ENCODE data around the gene C1D.
"Not testable (repeated sequence)": the region's sequence is repeated elsewhere in the genome, so short reads cannot be mapped to it uniquely, and the experiment has no call there.

The C1D gene, protein sequence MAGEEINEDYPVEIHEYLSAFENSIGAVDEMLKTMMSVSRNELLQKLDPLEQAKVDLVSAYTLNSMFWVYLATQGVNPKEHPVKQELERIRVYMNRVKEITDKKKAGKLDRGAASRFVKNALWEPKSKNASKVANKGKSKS

DNA sequence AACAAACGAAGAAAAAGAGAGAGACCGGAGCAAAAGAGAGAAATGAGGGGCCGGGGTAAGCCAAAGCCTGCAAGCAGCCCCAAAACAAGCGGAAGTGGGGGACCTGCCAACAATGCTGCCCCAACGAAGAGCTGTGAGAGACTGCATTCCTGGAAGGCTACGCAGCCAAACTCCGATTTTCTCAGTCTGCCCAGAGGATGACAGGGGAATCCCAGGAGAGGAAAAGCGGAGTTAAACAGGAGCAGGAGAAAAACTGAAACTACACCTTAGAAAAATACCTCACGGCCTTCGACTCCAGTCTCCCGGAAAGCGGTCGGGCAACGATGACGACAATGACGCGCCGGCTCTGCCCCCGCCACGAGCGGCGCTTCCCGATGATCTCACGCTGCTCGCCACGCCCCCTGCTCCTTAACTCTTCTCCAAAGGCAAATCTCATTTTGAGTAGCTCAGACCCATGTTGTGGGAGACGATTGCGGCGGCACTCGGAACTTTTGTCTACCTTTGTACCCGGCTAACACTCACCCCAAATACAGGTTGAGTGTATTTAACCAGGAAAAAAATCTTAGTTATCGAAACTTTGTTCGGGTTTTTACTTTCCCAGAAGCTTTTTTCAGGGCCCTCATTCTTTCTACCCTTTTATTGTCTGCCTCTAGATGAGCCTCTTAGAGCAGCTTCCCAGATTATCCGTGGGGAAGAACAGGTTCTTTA lies at the start of gene C1D:
Gene C1D, minus strand, starts transcription at position 325 of the 708 bp plus-strand sequence. CDS start 15,694 bp downstream, outside the sequence.
- DNase-seq = peak; percentile 92

DNA sequence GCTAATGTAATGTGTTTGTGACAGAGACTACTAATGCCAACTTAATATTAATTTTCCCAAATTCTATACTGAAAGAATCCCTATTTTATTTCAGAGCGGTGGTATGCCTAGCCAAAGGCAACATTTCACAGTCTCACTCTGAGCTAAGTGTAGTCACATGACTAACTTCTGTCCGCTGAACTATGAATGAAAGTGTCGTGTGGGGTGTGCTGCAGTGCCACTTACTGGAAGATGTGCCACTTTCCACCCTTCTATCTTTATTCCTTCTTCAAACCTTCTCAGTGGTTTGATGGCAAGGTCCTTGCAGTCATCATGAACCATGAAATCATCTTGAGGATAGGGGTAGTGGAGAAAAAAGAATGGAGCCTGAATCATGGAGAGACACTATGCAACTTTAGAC lies 47.3 kb upstream of the C1D start:
- DNase-seq = no peak

DNA sequence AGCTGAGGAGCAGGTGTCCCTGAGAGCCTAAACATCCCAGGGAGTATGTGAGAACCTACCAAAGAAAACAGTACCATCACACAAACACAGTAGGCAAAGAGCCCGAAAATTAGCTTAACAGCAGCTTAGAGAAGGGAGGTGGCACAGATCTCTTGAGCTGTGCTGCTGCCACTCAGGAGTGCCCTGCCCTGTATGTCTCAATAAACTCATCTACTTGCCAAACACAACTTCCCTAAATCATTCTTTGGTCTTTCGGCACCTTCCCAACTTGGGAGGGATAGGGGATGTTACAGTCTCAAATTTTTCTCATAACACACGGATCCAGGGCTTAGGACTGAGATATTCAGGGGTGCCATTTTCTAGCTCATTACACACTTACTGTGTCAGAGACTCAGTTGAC lies 45.3 kb upstream of the C1D start:
- DNase-seq = no peak

DNA sequence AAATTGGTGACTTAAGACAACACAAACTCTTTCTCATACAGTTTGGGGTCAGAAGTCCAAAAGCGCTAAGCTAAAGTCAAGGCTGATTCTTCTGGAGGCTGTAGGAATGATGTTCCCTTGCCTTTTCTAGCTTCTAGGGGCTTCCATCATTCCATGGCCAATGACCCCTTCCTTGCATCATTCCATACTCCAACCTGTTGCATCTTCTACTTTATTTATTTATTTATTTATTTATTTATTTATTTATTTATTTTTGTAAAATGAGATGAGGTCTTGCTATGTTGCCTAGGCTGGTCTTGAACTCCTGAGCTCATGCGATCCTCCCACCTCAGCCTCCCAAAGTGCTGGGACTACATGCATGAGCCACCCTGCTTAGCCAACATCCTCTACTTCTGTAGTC lies 44.7 kb upstream of the C1D start:
- no peak for DNase-seq

DNA sequence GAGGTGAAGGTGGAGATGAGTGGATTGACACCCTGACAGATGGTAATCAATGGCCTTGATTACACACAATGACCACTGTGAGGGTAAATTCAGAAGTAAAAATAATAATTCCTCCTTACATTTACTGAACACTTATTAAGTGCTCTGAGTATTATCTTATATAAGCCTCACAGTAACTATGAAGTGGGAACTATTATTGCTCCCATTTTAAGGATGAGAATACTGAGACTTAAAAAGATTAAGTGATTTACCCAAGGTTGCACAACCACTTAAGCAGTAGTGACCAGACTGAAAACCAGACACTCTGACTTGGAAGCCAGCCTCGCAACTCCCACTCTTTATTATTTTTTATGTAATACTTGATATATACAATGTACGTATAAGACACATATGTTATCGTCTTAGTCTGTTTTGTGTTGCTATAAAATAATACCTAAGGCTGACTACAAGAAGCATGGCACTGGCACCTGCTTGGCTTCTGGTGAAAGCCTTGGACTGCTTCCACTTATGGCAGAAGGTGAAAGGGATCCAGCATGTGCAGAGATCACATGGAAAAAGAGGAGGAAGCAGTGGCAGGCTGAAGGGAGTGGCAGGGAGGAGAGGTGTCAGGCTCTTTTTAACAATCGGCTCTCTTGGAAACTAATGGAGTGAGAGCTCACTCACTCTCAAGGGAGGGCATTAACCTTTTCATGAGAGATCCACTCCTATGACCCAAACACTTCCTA lies 41.5 kb upstream of the C1D start:
- no peak for DNase-seq

DNA sequence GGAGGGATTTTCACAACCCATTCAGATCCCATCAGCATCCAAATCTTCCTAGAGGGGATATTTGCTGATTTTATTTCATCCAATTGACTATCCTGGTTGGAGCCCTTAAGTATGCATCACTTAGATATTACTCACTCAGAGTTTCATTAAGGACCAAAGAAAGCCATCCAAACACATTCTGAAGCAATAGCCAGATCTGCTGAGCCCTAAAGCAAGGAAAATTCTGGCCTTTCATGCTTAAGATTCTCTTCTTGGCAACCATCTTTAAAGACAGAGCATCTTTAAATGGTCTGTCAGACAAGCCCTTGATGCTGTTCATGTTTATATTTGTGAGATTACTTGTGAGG lies 40.9 kb upstream of the C1D start:
- peak; percentile 22 for DNase-seq

DNA sequence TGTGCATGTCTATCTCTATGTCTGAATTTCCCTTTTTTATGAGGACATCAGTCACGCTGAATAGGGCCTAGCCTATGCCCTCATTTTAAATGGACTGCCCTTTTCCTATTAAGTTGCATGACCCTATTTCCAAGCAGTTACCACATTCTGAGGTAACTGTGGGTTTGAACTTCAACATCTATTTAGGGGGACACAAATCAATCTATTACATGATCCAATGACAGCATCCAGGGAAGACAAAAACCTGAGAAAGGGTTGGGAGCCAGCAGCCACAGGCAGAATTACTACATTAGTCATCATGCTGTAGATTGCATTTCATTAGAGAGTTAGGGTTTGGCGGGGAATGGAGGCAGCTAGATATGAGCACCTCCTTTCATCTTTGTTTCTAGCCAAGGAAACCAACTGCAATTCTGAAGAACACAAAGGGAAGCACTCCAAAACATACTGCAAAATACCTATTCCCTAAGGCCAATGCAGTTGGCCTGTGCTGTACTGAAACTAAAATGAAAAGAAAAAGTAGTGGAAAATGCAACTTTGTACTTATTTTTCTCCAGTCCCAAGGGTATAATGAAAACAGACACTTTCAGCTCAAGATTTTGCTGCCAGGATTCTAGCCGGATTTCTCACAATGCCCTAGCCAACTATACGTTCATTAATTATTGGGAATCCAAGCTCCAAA lies 40.4 kb upstream of the C1D start:
- DNase-seq = peak; percentile 46

DNA sequence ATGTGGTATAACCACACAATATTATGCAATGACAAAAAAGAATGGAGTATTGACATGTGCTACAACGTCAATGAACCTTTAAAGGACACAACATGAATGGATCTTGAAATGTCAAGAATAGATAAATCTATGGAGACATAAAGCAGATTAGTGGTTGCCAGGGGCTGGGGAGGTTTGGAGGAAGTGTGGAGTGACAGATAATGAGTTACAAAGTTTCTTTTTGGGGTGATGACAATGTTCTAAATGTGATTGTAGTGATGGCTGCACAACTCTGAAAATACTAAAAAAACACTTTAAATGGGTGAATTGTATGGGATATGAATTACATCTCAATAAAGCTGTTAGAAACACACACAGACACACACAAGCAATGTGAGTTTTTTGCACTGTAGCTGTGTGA lies 37.4 kb upstream of the C1D start:
- DNase-seq = no peak

DNA sequence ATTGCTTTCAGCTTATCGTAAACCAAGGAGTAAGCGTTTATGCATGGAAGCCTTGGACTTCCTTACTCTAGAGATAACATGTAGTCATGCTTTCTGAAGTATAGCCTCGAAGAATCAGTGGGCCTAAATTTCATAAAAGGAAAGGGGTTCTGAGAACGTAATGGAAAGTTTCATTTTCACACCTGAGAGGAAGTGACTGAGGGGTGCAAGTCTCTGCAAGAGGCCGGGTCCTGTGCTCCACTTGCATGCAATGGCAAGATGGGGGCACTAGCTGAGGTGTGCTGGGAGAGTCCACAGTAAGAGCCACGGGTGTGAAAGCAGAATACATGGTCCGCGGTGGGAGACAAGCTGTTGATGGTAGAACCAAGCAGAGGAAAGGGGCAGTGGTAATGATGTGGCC lies 36.5 kb upstream of the C1D start:
- no peak for DNase-seq

DNA sequence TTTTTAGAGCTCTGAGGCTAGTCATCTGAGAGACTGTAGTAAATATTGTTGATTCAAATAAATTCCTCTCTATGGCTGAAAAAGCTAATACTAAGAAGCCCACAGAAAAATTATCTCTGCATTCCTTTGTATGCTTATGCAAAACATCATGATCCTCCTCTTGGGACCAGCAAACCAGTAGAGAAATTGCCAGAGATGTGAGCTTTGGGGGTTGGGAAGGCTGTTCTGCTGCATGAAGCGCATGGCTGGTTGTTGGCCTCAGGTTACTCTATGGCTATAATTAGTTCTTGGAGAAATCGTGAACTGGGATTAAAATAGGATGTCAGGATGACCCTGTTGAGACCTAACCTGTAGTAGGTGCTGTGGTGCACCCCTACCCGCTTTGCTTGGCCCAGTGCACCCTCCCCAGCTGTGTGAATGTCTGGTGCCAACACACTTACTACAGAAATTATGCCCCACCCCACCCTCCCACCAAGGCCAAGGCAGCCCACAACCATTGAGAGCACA lies 35.5 kb upstream of the C1D start:
- DNase-seq = no peak

DNA sequence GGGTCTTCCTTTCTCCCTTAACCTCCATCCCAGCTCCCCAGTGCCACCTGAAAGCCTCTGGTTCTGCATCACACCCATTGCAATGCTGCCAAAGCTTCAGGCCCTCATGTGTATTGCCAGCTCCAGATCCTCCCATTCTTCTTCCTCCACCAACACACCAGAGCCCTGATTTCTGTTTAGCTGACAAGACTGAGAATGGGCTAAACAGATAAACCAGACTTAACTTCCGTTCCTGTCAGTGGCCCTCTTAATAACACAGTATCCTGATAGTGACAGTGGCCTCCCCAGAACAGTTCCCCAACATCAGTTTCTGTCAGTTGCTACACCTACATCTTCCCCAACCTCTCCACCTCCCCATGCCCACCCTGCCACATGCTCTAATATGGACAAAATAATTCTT lies 31.3 kb upstream of the C1D start:
- no peak for DNase-seq

DNA sequence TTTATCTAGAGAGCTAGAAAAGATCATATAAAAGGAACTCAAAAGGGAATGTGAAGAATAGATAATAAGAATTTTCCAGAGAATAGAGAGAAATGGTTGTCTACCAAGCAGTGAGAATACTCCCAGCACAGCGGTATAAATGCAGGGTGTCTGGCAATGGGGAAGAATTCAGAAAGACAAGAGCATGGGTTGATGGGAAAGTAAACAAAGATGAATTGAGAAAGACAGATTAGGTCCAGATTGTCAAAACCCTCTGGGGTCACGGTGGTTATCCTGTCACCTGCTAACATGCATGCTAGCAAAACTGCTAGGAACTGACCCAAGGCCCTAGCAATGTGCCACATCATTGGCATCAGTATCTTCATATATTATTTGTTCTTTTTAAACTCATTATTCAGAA lies 30.8 kb upstream of the C1D start:
- no peak for DNase-seq

DNA sequence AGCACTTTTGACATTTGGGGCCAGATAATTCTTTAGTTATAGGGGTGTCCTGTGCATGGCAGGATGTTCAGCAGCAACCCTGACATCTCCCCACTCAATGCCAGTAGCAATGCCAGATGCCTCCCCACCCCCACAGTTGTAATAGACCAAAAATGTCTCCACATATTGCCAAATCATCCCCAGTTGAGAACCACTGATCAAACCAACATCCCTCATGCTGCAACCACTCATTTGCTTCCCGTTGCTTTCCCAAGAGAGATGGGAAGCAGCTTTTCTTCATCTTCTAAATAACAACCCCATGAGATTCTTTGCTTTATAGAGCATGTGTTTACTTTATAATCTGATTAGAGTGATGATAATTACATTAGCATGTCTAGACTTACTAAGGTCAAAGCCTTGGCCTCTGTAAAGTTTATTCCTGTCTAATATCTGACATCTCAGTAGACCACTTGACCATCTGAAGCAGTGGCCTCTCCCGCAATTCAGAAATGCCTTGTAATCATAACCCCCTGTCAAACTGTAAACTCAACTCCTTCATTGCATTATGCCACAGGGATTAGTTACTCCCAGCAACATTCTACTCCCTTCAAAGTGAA lies 28.7 kb upstream of the C1D start:
- DNase-seq = no peak

DNA sequence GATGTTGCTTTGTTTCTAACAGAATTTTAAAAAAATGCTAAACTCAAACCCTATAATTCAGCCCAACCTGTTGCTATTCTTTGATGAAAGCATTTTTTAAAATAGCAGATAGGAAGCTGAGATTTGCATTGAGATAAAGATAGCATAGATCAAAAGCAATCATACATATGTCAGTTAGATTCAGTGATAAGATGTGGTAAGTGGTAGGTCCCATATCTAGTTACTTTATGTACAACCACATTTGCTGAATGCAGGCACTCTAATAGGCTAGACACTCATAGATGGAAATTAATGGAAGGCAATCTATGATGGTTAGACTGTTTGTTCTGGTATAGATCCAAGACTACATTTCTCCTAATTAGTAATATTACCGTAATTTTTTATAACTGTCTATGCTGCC lies 27.2 kb upstream of the C1D start:
- DNase-seq = no peak

DNA sequence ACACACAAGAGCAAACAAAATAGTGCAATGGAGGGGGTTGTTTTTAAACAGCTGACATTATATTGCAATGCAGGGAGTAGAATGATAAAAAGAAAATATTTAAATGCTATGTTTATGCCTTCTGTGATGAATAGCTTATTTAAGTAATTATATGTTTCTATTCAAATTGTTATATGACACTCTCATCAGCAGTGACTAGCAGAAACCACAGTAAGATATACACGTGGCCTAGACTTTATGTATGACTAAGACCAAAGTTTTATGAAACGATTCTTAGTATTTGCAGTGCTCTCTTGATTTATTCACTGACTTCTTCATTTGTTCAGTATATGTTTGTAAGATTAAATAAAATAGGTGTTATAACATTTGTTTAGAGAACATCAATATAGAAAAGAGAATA lies 26.1 kb upstream of the C1D start:
- no peak for DNase-seq

DNA sequence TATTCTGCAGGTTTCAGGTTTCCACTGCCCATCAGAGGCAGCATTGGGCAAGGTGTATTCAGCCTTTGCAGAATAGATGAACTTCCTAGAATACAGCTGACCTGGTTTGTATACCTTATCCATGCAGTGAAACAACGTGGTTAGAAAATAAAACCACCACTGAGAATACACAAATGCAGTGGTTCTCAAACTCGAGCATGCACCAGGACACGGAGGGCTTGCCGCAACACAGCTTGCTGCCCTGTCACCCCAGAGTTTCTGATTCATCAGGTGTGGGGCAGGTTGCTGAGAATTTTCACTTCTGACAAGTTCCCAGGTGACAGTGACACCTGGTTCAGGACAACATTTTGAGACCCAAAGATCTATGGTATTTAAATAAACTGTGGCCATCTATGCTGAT lies 23.4 kb upstream of the C1D start:
- no peak for DNase-seq

DNA sequence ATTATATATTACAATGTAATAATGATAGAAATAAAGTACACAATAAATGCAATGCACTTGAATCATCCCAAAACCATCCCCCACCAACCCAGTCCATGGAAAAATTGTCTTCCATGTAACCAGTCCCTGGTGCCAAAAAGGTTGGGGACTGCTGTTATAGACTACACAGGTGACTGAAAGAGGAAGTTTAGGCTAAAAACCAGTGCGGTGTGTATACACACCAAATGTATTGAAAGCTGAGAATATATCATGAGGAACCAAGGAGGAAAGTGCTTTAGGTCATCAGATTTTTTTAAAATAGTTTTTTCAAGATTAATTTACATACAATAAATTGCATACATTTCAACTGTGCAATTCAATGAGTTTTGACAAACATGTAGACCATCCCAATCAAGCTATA lies 20.5 kb upstream of the C1D start:
- DNase-seq = no peak

DNA sequence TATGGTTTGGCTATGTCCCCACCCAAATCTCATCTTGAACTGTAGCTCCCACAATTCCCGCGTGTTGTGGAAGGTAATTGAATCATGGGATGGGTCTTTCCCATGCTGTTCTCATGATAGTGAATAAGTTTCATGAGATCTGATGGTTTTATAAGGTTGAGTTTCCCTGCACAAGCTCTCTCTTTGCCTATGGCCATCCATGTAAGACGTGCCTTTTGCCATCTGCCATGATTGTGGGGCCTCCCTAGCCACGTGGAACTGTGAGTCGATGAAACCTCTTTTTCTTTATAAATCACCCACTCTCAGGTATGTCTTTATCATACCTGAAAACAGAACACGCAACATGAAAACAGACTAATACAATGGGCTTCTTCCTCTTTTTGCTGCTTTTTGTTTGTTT lies 11.2 kb upstream of the C1D start:
- no peak for DNase-seq

DNA sequence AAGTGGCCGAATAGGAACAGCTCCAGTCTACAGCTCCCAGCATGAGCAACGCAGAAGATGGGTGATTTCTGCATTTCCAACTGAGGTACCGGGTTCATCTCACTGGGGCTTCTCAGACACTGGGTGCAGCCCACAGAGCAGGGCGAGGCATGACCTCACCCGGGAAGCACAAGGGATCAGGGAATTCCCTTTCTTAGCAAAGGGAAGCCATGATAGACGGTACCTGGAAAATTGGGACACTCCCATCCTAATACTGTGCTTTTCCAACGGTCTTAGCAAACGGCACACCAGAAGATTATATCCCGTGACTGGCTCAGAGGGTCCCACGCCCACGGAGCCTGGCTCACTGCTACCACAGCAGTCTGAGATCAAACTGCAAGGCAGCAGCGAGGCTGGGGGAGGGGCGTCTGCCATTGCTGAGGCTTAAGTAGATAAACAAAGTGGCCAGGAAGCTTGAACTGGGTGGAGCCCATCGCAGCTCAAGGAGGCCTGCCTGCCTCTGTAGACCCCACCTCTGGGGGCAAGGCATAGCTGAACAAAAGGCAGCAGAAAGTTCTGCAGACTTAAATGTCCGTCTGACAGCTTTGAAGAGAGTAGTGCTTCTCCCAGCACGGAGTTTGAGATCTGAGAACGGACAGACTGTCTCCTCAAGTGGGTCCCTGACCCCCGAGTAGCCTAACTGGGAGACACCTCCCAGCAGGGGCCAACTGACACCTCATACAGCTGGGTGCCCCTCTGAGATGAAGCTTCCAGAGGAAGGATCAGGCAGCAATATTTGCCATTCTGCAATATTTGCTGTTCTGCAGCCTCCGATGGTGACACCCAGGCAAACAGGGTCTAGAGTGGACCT lies 1.2 kb upstream of the C1D start:
- DNase-seq = not testable (repeated sequence)

DNA sequence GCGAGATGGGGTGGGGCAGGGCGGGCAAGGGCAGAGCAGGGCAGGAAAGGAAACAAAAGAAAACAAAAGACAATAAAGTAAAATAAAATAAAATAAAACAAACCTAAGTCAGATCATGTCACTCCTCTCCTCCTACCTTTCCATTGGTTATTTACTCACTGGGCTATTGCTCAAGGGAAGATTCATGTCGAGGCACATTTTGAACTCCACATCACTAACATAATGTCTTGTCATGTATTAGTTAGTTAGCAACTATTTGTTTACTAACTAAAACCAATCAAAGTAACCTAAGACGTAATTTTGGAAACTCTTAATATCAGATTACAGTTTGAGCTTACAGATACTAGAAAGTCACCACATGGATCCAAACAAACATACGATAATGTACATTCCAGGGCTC lies 2.2 kb downstream of the C1D start:
- no peak for DNase-seq

DNA sequence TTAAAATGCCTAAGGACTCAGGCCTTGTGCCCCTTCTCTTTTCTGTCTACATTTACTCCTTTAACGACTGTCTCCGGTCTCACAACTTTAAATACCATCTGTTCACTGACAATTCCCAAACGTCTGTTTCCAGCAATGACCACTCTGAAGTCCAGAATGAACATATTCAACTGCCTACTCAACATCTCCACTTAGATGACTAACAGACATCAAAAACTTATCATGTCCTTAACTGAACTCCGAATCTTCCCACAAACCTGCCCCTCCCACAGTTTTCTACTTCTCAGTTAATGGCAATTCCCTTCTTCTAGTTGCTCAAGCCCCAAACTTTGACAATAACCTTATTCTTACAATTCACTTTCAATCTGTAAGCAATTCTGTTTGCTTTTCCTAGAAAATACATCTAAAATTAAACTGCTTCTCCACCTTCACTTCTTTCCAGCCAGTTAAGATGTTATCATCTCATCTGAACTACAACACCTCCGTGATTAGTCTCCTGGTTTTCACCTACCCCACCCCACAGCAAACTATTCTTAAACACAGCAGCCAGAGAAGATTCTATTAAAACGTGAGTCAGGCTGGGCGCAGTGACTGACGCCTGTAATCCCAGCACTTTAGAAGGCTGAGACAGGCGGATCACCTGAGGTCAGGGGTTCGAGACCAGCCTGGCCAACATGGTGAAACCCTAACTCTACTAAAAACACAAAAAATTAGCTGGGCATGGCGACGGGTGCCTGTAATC lies 2.8 kb downstream of the C1D start:
- DNase-seq = peak; percentile 14
